K562 (cell line): Measurements from ENCODE around the gene PLAC8L1. TPM values are rescaled to one million over a fixed set of nuclear protein-coding genes. Genes with fewer than 3 reads are reported as not detected.

Source experiments
- EHMT2 ChIP-seq: fragments of 450-650 bp; IDR thresholded peaks from 2 replicates; pipeline ENCODE4 v1.6.1; 2018; ENCODE audit warnings: antibody characterized with exemption
- ERF ChIP-seq: fragments of 450-650 bp; formaldehyde crosslinking; IDR thresholded peaks from 2 replicates; pipeline ENCODE4 v1.4.0; 2020; ENCODE audit warnings: mild to moderate bottlenecking, mixed read lengths
- FIP1L1 ChIP-seq: fragments of 200-400 bp; formaldehyde crosslinking; IDR thresholded peaks from 2 replicates; pipeline ENCODE4 v1.6.1; 2018; ENCODE audit warnings: mild to moderate bottlenecking, low read depth, low read length; ENCODE audit not compliant: poor library complexity, severe bottlenecking
- HDAC6 ChIP-seq: IDR thresholded peaks from 2 replicates; pipeline ENCODE4 v1.6.1; 2012; ENCODE audit warnings: low read depth, mild to moderate bottlenecking, control low read depth, inconsistent platforms, low read length, moderate library complexity
- HNRNPH1 ChIP-seq: fragments of 200-400 bp; formaldehyde crosslinking; optimal IDR thresholded peaks from 2 replicates; pipeline ENCODE3; 2017; ENCODE audit warnings: low read depth, mild to moderate bottlenecking, low read length, moderate library complexity
- KDM1A ChIP-seq, 2 experiments: fragments of 450-650 bp; IDR thresholded peaks; 2 replicates each; pipeline ENCODE4 v1.6.1; 2016; ENCODE audit warnings: mild to moderate bottlenecking in 2 of 2
- NFE2 ChIP-seq: IDR thresholded peaks from 2 replicates; pipeline ENCODE4 v1.6.1; 2014; ENCODE audit warnings: antibody characterized with exemption, low read depth
- NFIX ChIP-seq: fragments of 250-450 bp; sonication (Bioruptor Pico); IDR thresholded peaks from 2 replicates; pipeline ENCODE4 v1.4.0; 2020; ENCODE audit warnings: low read depth, mild to moderate bottlenecking, moderate library complexity
- POLR2B ChIP-seq: fragments of 450-650 bp; IDR thresholded peaks from 2 replicates; pipeline ENCODE4 v1.6.1; 2018; ENCODE audit warnings: low read depth; ENCODE audit not compliant: partially characterized antibody
- POU5F1 ChIP-seq: fragments of 150-350 bp; IDR thresholded peaks from 2 replicates; pipeline ENCODE4 v1.6.1; 2014; ENCODE audit warnings: borderline replicate concordance, low read length, low read depth, mild to moderate bottlenecking; ENCODE audit not compliant: partially characterized antibody
- PTRF ChIP-seq: fragments of 450-650 bp; IDR thresholded peaks from 2 replicates; pipeline ENCODE4 v1.6.1; 2016; ENCODE audit warnings: mild to moderate bottlenecking, missing genetic modification characterization, missing compliant biosample characterization
- SIN3B ChIP-seq: fragments of 450-650 bp; IDR thresholded peaks from 2 replicates; pipeline ENCODE4 v1.6.1; 2017; ENCODE audit warnings: low read depth, mild to moderate bottlenecking, moderate library complexity
- SMAD4 ChIP-seq: fragments of 250-450 bp; sonication (Bioruptor Pico); conservative IDR thresholded peaks from 2 replicates; pipeline ENCODE4 v1.8.0; 2021; ENCODE audit warnings: inconsistent platforms, mild to moderate bottlenecking, moderate library complexity
- SOX6 ChIP-seq: fragments of 450-650 bp; IDR thresholded peaks from 2 replicates; pipeline ENCODE4 v1.6.1; 2014; ENCODE audit warnings: mild to moderate bottlenecking
- SP1 ChIP-seq: sonication (generic); formaldehyde crosslinking; IDR thresholded peaks from 2 replicates; pipeline ENCODE4 v1.8.1; 2022; ENCODE audit warnings: mild to moderate bottlenecking, missing genetic modification reagents
- SREBF2 ChIP-seq: sonication (generic); formaldehyde crosslinking; IDR thresholded peaks from 2 replicates; pipeline ENCODE4 v1.4.0; 2020; ENCODE audit warnings: mild to moderate bottlenecking, missing genetic modification reagents
- SRSF7 ChIP-seq: fragments of 200-400 bp; formaldehyde crosslinking; optimal IDR thresholded peaks from 2 replicates; pipeline ENCODE3; 2017; ENCODE audit warnings: mild to moderate bottlenecking, low read depth, low read length
- THAP12 ChIP-seq: fragments of 250-450 bp; sonication (Bioruptor Pico); IDR thresholded peaks from 2 replicates; pipeline ENCODE4 v1.9.0; 2021; ENCODE audit warnings: mild to moderate bottlenecking, inconsistent platforms
- UBTF ChIP-seq, 2 experiments: IDR thresholded peaks; 2 replicates each; pipeline ENCODE4 v1.6.1; 2012; ENCODE audit warnings: improper control_type of control experiment in 2 of 2, low read depth in 2 of 2, low read length in 2 of 2, borderline replicate concordance in 1 of 2
- ZNF282 ChIP-seq: sonication (generic); formaldehyde crosslinking; IDR thresholded peaks from 2 replicates; pipeline ENCODE4 v1.8.1; 2023; ENCODE audit warnings: missing genetic modification reagents
- ZNF408 ChIP-seq: fragments of 250-450 bp; sonication (Bioruptor Pico); IDR thresholded peaks from 2 replicates; pipeline ENCODE4 v1.4.0; 2020; ENCODE audit warnings: low read depth, mild to moderate bottlenecking, moderate library complexity
- polyA plus RNA-seq, 8 experiments: library from polyadenylated mRNA; depleted of rRNA in 4 of 8; stranded (reverse) in 5 of 8; unstranded in 3 of 8; fragments of >200 nt; fragmentation: Nextera tagmentation in 2 of 8; fragmentation: Illumina TruSeq in 1 of 8; extraction: Ambion mirVana in 2 of 8; extraction: Trizol in 1 of 8; gene quantifications; 2 replicates each; pipeline versions ENCODE4 v1.2.1 to v1.2.3, GENCODE V29; 2011 to 2014; ENCODE audit warnings: inconsistent platforms in 1 of 8, missing spikeins in 1 of 8
- total RNA-seq, 7 experiments: library from RNA; depleted of rRNA in 6 of 7; stranded (reverse); fragments of >200 nt in 6 of 7; fragmentation: Illumina TruSeq in 2 of 7; extraction: Trizol in 2 of 7; gene quantifications; 2 replicates each; pipeline versions ENCODE4 v1.2.1 to v1.2.3, GENCODE V29; 2011 to 2021; ENCODE audit warnings: low replicate concordance in 1 of 7

PLAC8L1 gene
- total and polyA plus RNA-seq, 9 of the 15 experiments (the other 6 are each of a cell fraction or from before 2014, with no cell fraction given): 0.10 to 0.43 (median 0.26) TPM; not detected in 3

GRCh38 chr5:146111409-146111808 lies 6.0 kb upstream of the PLAC8L1 start (continued):
- TF ChIP-seq UBTF (IDR thresholded peaks at IDR 0.05; ENCODE audit: borderline replicate concordance in 1 of 2, low read depth in 2 of 2, low read length in 2 of 2): no peak
- TF ChIP-seq SREBF2: no peak
- no peak for TF ChIP-seq POLR2B
- TF ChIP-seq THAP12 (CRISPR knock-in tag): no peak
- TF ChIP-seq NFE2: peak; percentile 44; the same call in 1 of the 2 replicates
- TF ChIP-seq HDAC6: no peak
- no peak for TF ChIP-seq HNRNPH1
- TF ChIP-seq PTRF (tag): no peak
- TF ChIP-seq SRSF7: no peak
- no peak for TF ChIP-seq ERF (CRISPR knock-in tag)
- no peak for TF ChIP-seq SMAD4 (CRISPR knock-in tag)
- 0 out of 2 replicates have a peak, but pooled peaks have one; percentile 20 for TF ChIP-seq SP1 (CRISPR knock-in tag)
- TF ChIP-seq POU5F1: no peak
- peak; percentile 67 for TF ChIP-seq NFIX (CRISPR knock-in tag)
- TF ChIP-seq ZNF282 (CRISPR knock-in tag): no peak
- peak; percentile 53; the same call in 1 of the 2 replicates for TF ChIP-seq SOX6
- TF ChIP-seq ZNF408: no peak
- peak in 1 of 2 experiments; percentile 44; a peak in 1 of 4 replicates for TF ChIP-seq KDM1A (IDR thresholded peaks at IDR 0.05)
- TF ChIP-seq EHMT2: no peak
- no peak for TF ChIP-seq FIP1L1
- TF ChIP-seq SIN3B: no peak
